Thyroid gland (tissue), 4 donors: ENCODE measurements around the gene LTBP3. TPM values are rescaled to one million over a fixed set of nuclear protein-coding genes. Genes with fewer than 3 reads are reported as not detected.

Experiments
- DNase-seq, 2 donors: peaks; one replicate each; pipeline ENCODE4 v3.0.0-alpha.2; 2019
- H3K27ac ChIP-seq, 3 donors: fragments of 200-600 bp; sonication (generic); 1 replicate in 2 of 3; 2 replicates in 1 of 3; pipeline ENCODE4 v1.5.1; 2016 to 2019; ENCODE audit warnings: mild to moderate bottlenecking in 1 of 3, moderate library complexity in 1 of 3
- H3K27me3 ChIP-seq: fragments of 200-600 bp; sonication (generic); one replicate; pipeline ENCODE4 v1.5.1; 2019
- H3K36me3 ChIP-seq, 2 donors: fragments of 200-600 bp; sonication (generic); one replicate each; pipeline ENCODE4 v1.5.1; 2016 to 2019
- H3K4me1 ChIP-seq, 2 donors: fragments of 200-600 bp; sonication (generic); one replicate each; pipeline ENCODE4 v1.5.1; 2017 to 2019
- H3K4me3 ChIP-seq, 3 donors: fragments of 200-600 bp; sonication (generic); replicated peaks in 1 of 3; 1 replicate in 2 of 3; 2 replicates in 1 of 3; pipeline ENCODE4 v1.5.1; 2016; ENCODE audit warnings: mild to moderate bottlenecking in 1 of 3
- H3K9me3 ChIP-seq: fragments of 200-600 bp; sonication (generic); one replicate; pipeline ENCODE4 v1.5.1; 2017
- POLR2A ChIP-seq, 2 donors: fragments of 450-650 bp; IDR thresholded peaks; one replicate each; pipeline ENCODE4 v1.6.1; 2017; ENCODE audit warnings: antibody characterized with exemption in 2 of 2, mild to moderate bottlenecking in 2 of 2, moderate library complexity in 1 of 2
- WGBS, 2 donors: methylation state at CpG; one replicate each; pipeline ENCODE4 v1.1.5; 2017; 5-methylcytosine and 5-hydroxymethylcytosine counted together
- intact Hi-C: fragments of 100-400 bp; cut with DNase I; formaldehyde crosslinking; loops from one replicate; pipeline ENCODE4 v1.15.1; 2023
- small RNA-seq: library from RNA; depleted of rRNA; stranded (forward); fragments of <200 nt; gene quantifications from one replicate; pipeline ENCODE3, GENCODE V24; 2016
- total RNA-seq, 4 donors: library from RNA; depleted of rRNA; stranded (reverse); fragments of >200 nt; gene quantifications; one replicate each; pipeline ENCODE4 v1.2.3, GENCODE V29; 2016
- TF ChIP-seq, protein P1 (sequence below), 6 experiments: fragments of 200-600 bp in 3 of 6; fragments of 450-650 bp in 3 of 6; sonication (generic) in 3 of 6; IDR thresholded peaks; one replicate each; pipeline ENCODE4 v1.5.1; 2016 to 2019; ENCODE audit warnings: antibody characterized with exemption in 6 of 6, mild to moderate bottlenecking in 2 of 6, inconsistent platforms in 1 of 6, moderate library complexity in 1 of 6

The LTBP3 gene
- total RNA-seq, 4 donors from 2014 or later = 195 to 277 (median 222) TPM

DNA sequence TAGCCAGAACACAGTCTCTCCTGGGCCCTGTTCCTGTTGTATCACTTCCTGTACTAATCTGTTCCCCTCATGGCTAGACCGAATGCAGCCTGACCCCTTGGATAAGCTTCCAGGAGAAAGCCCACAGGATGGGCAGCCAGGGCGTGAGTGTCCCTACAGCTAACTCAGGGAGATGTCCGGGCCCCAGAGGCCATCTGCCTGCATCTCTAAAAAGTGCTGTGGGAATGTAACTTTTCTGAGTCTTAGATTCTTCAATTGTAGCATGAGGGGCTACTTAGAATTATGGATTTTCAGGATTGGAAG is 67.0 kb downstream of the LTBP3 start:
- Histone ChIP-seq H3K36me3 (no peaks in the 10 kb centered on the region), H3K4me3 (no peak overlapping the region), H3K9me3 (no peaks in the 10 kb centered on the region), H3K27ac (peak overlapping the region; percentile 98 to 100 (median 99)), H3K27me3 (no peaks in the 10 kb centered on the region), H3K4me1 (peaks cover 91 to 95% of the 10 kb centered on the region in 2 donors)
- TF ChIP-seq POLR2A (IDR thresholded peaks at IDR 0.05) = no peak
- TF ChIP-seq, protein P1, sequence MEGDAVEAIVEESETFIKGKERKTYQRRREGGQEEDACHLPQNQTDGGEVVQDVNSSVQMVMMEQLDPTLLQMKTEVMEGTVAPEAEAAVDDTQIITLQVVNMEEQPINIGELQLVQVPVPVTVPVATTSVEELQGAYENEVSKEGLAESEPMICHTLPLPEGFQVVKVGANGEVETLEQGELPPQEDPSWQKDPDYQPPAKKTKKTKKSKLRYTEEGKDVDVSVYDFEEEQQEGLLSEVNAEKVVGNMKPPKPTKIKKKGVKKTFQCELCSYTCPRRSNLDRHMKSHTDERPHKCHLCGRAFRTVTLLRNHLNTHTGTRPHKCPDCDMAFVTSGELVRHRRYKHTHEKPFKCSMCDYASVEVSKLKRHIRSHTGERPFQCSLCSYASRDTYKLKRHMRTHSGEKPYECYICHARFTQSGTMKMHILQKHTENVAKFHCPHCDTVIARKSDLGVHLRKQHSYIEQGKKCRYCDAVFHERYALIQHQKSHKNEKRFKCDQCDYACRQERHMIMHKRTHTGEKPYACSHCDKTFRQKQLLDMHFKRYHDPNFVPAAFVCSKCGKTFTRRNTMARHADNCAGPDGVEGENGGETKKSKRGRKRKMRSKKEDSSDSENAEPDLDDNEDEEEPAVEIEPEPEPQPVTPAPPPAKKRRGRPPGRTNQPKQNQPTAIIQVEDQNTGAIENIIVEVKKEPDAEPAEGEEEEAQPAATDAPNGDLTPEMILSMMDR (IDR thresholded peaks at IDR 0.05) = no peak
- intact Hi-C loops = no loop called here
- 57 to 62% methylated on average over 3 of the region's 3 CpGs for WGBS, 2 donors
- peak in 1 of 2 donors; percentile 9 for DNase-seq

DNA sequence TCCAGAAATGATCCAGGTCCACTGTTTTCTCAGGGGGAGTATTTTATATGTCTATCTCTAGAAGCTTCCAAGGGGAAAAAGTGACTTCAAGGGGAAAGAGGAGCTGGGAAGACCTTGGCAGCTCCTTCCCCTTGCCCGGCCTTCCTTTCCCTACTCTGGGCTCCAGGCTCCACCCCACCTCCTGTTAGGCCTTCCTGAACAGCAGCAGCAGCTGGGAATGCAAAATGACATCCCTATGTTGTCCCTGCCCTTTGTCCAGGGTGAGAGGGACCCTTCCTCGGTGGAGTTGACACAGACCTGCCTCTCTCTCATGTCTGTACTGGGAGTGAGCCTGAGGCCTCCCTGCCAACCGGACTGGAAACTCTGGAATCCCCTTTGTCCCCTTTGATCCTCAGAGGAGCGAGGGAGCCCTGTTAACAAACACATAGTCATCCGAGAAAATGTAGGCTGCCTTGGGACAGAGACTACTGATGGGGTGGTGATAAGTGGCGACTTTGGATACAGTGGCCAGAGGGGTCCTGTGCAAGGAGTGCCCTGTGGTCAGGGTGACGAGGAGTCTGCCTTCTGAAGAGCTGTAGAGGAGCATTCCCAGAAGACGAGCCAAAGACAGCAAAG is 68.3 kb downstream of the LTBP3 start:
- whole genome bisulfite sequencing, 2 donors = 24 to 27% methylated on average over 8 of the region's 8 CpGs
- H3K27me3 ChIP-seq = no peaks in the 10 kb centered on the region
- peak overlapping the region; percentile 98 to 100 (median 99) for H3K27ac ChIP-seq
- H3K36me3 ChIP-seq = no peaks in the 10 kb centered on the region
- peak; percentile 54 to 57 for DNase-seq
- H3K9me3 ChIP-seq = no peaks in the 10 kb centered on the region
- peaks cover 91 to 95% of the 10 kb centered on the region in 2 donors for H3K4me1 ChIP-seq
- H3K4me3 ChIP-seq = peak overlapping the region in 1 of 3 donors; percentile 8
- intact Hi-C loops = no loop called here
- TF ChIP-seq, protein P1 (IDR thresholded peaks at IDR 0.05) = no peak
- no peak for TF ChIP-seq POLR2A (IDR thresholded peaks at IDR 0.05)

DNA sequence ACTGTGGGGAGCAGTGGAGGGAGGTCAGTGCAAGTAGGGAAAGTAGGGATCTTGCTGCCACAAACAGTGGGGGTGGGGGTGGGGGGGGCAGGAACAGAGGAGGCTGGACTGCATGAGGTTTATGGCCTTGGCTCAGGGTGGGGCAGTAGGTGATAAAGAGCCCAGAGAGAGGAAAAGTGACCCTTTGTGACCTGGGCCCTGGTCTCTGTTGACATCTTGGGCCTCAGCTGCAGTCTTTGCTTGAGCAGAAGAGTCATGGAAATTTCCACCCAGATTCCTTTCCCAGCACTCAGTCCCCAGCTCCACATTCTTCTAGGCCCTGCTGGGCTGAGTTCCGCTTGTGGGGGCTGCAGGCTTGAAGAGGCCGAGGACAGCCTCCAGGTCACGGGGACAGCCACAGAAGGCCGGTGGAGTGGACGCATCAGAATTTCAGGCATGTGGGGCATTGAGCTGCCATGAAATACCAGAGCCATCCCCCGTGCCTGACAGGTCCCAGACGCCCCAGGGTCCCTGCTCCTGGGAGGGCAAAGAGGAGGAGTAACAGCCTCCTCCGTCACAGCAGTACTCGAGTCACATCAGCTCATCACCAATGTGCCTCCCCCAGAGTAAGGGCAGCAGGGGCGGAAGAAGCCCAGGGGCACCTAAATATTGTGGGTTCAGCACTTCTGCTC is 69.0 kb downstream of the LTBP3 start:
- peak; percentile 84 to 89 for DNase-seq
- H3K4me3 ChIP-seq = no peak overlapping the region
- no peaks in the 10 kb centered on the region for H3K9me3 ChIP-seq
- 41 to 50% methylated on average over 4 to 8 of the region's 10 CpGs for WGBS, 2 donors
- intact Hi-C loops = no loop called here
- no peaks in the 10 kb centered on the region for H3K27me3 ChIP-seq
- TF ChIP-seq, protein P1 (IDR thresholded peaks at IDR 0.05) = peak in 1 of 6 experiments; percentile 19
- TF ChIP-seq POLR2A (IDR thresholded peaks at IDR 0.05) = peak in 1 of 2 donors; percentile 70
- peak overlapping the region; percentile 98 to 100 (median 99) for H3K27ac ChIP-seq
- H3K4me1 ChIP-seq = peaks cover 85 to 89% of the 10 kb centered on the region in 2 donors
- no peaks in the 10 kb centered on the region for H3K36me3 ChIP-seq

Small RNA genes lying within 50 kb of the gene (small RNA-seq; reads per million reads assigned to genes)
- gene AP001362.1 = not detected
- not detected for gene RF01684

Other genes starting within 250 kb of the LTBP3 start
- 10 to 100 TPM; 20.6 to 35.7 (median 25.2) TPM for gene CDC42EP2, start 243.5 kb downstream of the LTBP3 start, total RNA-seq
- 10 to 100 TPM; 45.0 to 52.7 (median 48.0) TPM for gene DPF2, start 224.5 kb downstream of the LTBP3 start, total RNA-seq
- gene TIGD3, start 203.6 kb downstream of the LTBP3 start, total RNA-seq = under 1 TPM in 1 of 4 donors, not detected in 3; 0.34 TPM
- gene SLC25A45, start 175.7 kb downstream of the LTBP3 start, total RNA-seq = 10 to 100 TPM; 13.0 to 28.0 (median 20.9) TPM
- 10 to 100 TPM; 22.5 to 44.9 (median 31.0) TPM for gene FRMD8, start 171.7 kb downstream of the LTBP3 start, total RNA-seq
- gene NEAT1, start 135.6 kb downstream of the LTBP3 start, total RNA-seq = 1,000 to 10,000 TPM in 1 of 4 donors, 100 to 1,000 TPM in 3; 195 to 1,623 (median 652) TPM
- over 10,000 TPM; 20,994 to 36,233 (median 26,043) TPM for gene MALAT1, start 59.3 kb downstream of the LTBP3 start, total RNA-seq
- gene SCYL1, start 33.3 kb downstream of the LTBP3 start, total RNA-seq = 100 to 1,000 TPM in 3 of 4 donors, 10 to 100 TPM in 1; 99.8 to 122 (median 116) TPM
- 10 to 100 TPM; 28.2 to 79.1 (median 41.3) TPM for gene ZNRD2, start 12.1 kb upstream of the LTBP3 start, total RNA-seq
- 10 to 100 TPM; 26.9 to 55.5 (median 43.2) TPM for gene FAM89B, start 14.2 kb upstream of the LTBP3 start, total RNA-seq
- 10 to 100 TPM in 2 of 4 donors, 1 to 10 TPM in 2; 8.6 to 18.8 (median 12.0) TPM for gene EHBP1L1, start 17.7 kb upstream of the LTBP3 start, total RNA-seq
- 1 to 10 TPM in 1 of 4 donors, not detected in 3; 1.2 TPM for gene KCNK7, start 37.4 kb upstream of the LTBP3 start, total RNA-seq
- 10 to 100 TPM; 43.1 to 67.8 (median 51.3) TPM for gene MAP3K11, start 55.9 kb upstream of the LTBP3 start, total RNA-seq
- 10 to 100 TPM; 18.9 to 54.2 (median 47.0) TPM for gene PCNX3, start 57.4 kb upstream of the LTBP3 start, total RNA-seq
- 10 to 100 TPM; 19.2 to 40.6 (median 32.7) TPM for gene SIPA1, start 79.7 kb upstream of the LTBP3 start, total RNA-seq
- 10 to 100 TPM; 40.3 to 55.8 (median 48.7) TPM for gene RELA, start 104.6 kb upstream of the LTBP3 start, total RNA-seq
- 100 to 1,000 TPM in 1 of 4 donors, 10 to 100 TPM in 3; 78.5 to 114 (median 81.1) TPM for gene KAT5, start 153.9 kb upstream of the LTBP3 start, total RNA-seq
- 100 to 1,000 TPM in 3 of 4 donors, 10 to 100 TPM in 1; 48.8 to 135 (median 118) TPM for gene RNASEH2C, start 162.4 kb upstream of the LTBP3 start, total RNA-seq
- gene AP5B1, start 222.6 kb upstream of the LTBP3 start, total RNA-seq = 10 to 100 TPM; 21.8 to 43.2 (median 25.3) TPM
- 1 to 10 TPM; 1.1 to 6.6 (median 5.2) TPM for gene OVOL1, start 228.7 kb upstream of the LTBP3 start, total RNA-seq